ENCODE measurements around the gene STPG2. TPM values are rescaled to one million over a fixed set of nuclear protein-coding genes. Genes with fewer than 3 reads are reported as not detected.

The STPG2 gene
- total RNA-seq, 2 experiments from 2014 or later: not detected

DNA sequence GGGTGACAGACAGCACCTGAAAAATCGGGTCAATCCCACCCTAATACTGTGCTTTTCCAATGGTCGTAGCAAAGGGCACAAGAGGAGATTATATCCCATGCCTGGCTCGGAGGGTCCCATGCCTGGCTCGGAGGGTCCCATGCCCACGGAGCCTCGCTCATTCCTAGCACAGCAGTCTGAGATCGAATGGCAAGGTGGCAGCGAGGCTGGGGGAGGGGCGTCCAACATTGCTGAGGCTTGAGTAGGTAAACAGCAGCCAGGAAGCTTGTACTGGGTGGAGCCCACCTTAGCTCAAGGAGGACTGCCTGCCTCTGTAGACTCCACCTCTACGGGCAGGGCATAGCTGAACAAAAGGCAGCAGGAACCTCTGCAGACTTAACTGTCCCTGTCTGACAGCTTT lies 365.1 kb downstream of the STPG2 start:
- Mint-ChIP-seq H3K27me3 (no peaks in the 10 kb centered on the region), H3K4me1 (no peaks in the 10 kb centered on the region)
- DNase-seq: no peak

DNA sequence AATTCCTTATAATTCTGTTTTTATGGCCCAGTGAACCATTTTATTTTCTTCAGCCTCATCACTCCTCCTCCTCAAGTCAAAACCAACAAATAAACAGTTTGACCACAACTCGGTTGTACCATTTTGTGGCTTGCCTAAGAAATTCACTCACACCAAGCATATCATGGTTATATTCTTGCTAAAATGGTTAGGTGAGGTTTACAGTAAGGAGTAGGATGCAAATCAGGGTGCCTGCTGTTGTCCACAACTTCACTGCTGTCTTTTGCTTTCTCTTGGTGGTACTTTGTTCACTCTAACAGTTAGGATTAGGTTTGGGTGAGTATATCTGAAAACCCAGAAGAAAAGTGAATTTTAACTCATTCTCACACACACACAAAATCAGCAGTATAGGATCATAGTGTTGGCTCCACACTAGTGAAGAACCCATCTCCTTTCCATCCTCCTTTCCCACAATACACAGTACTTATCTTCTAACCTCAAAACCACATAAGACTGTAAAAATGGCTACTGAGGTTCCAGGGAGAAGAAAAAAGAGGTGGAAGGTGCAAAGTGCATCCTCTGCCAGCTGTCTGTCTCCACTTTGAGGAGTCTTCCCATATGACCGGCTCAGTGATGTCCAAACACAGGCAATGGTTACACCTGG lies 368.8 kb downstream of the STPG2 start:
- Mint-ChIP-seq H3K9me3 (peaks cover 6% of the 10 kb centered on the region), H3K27me3 (peaks cover 1% of the 10 kb centered on the region), H3K4me1 (no peaks in the 10 kb centered on the region), H3K36me3 (no peaks in the 10 kb centered on the region), H3K27ac (no peak overlapping the region), H3K4me3 (no peak overlapping the region)
- no peak for ATAC-seq (ENCODE audit: low read depth)
- POLR2A ChIA-PET: no interaction called here
- no peak for DNase-seq

More for the DNA sequence above, 365.1 kb downstream of the STPG2 start:
- no peak for ATAC-seq (ENCODE audit: low read depth)
- H3K27ac Mint-ChIP-seq: no peak overlapping the region
- peaks cover 6% of the 10 kb centered on the region for H3K9me3 Mint-ChIP-seq
- POLR2A ChIA-PET: no interaction called here
- H3K4me3 Mint-ChIP-seq: no peak overlapping the region
- H3K36me3 Mint-ChIP-seq: no peaks in the 10 kb centered on the region

DNA sequence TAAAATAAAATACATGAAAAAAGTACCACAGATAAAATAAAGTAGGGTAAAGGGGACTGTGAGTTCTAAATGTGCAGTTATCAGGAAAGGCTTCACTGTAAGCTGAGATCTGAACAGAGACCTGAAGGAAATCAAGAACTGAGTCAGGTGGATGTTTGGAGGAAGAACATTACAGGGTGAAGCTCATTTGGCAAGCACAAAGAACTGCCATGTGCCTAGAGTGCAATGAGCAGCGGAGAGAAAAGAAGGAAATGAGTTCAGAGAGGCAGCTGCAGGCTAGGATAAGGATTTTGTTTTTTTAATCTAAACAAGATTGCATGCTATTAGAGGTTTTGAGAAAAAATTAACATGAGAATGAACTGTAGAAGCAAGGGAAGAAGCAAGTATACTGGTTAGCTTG lies 373.1 kb downstream of the STPG2 start:
- no peak for ATAC-seq (ENCODE audit: low read depth)
- no peak overlapping the region for H3K27ac Mint-ChIP-seq
- DNase-seq: no peak
- H3K27me3 Mint-ChIP-seq: peaks cover 1% of the 10 kb centered on the region
- no peaks in the 10 kb centered on the region for H3K9me3 Mint-ChIP-seq
- H3K4me3 Mint-ChIP-seq: no peak overlapping the region
- POLR2A ChIA-PET: no interaction called here
- H3K36me3 Mint-ChIP-seq: no peaks in the 10 kb centered on the region
- H3K4me1 Mint-ChIP-seq: no peaks in the 10 kb centered on the region

DNA sequence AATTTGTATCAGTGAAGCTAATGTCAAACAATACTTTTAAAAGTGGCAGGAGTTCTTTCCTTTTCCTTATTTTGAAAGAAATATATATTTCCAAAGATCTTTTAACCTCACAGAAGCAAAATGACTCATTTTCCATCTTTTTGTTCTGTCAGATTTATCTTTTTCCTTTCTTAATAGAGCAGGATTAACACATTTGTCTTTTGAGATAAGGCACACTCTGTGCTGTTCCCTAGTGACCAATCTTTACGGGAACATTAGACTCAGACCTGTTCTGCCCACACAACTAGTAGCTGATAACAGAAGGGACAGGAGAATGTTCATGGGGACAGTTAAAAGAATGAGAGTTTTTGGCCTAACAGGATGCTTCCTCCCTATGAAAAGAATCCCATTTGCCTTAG lies 381.2 kb downstream of the STPG2 start:
- no peak for ATAC-seq (ENCODE audit: low read depth)
- POLR2A ChIA-PET: no interaction called here
- Mint-ChIP-seq H3K9me3 (no peaks in the 10 kb centered on the region), H3K27ac (no peak overlapping the region), H3K4me3 (no peak overlapping the region), H3K4me1 (no peaks in the 10 kb centered on the region), H3K27me3 (no peaks in the 10 kb centered on the region), H3K36me3 (no peaks in the 10 kb centered on the region)
- no peak for DNase-seq

DNA sequence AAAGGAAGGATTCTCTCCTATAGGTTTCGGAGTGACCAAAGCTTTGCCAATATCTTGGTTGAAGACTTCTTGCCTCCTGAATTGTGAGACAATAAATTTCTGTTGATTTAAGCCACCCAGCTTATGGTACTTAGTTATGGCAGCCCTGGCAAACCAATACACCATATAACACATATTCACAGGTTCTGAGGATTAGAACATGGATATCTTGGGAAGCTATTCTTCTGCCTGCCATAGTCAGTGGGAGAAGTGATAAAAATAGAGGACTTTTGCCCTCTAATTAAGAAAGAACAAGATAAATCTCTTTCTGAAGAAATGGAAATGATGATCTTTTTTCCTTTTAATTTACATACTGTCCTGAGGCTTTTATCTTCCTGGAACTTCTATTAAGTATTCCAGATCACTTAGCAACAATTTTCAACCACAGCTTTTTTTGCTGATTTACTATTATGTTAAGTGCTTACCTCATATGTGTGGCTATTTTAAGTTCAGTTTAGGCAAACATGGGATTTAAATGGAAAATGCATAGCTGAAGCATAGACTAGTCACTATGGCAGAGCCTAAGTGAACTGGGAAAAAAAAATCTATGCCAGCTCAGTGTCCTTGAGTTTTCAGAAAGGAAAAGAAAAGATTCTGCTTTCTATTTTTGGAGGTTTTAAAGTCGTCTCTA lies 381.7 kb downstream of the STPG2 start:
- Mint-ChIP-seq H3K4me3 (no peak overlapping the region), H3K9me3 (no peaks in the 10 kb centered on the region), H3K27me3 (no peaks in the 10 kb centered on the region), H3K27ac (no peak overlapping the region), H3K4me1 (no peaks in the 10 kb centered on the region), H3K36me3 (no peaks in the 10 kb centered on the region)
- ATAC-seq (ENCODE audit: low read depth) (no peak), DNase-seq (no peak)
- POLR2A ChIA-PET: no interaction called here

DNA sequence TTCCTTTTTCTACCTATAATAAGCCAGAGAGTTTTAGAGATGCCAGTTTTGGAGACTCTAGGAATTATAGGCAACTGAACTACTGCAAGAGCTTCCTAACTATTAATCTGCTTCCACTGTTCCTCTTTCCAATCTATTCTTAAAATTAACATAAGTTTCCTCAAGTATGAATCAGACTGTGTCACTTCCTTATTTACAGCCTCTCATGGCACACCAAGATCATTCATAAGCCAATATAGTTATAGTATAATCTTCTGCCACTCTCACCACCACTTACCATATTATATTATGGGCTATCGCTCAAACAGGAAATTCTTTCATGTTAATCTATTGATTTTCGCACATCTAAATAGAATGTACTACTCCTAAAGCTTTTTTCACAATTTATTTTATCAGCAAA lies 383.5 kb downstream of the STPG2 start:
- POLR2A ChIA-PET: no interaction called here
- H3K4me3 Mint-ChIP-seq: no peak overlapping the region

DNA sequence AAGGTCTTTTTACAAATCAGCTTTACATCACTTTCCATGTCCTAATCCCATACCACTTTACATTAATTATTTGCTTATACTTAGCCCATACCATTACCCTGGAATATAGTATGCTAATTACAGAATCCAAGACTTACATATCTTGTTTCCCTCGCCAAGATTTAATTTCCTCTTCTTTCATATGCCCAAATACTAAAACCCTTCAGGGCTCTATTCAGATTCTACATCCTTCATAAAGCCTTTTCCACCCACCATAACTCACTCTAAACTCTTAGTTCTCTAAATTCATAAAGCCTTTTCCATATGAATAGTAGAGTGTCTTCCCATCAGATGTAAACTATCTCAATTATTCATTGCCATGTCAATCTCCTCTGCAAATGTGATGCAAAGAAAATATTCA lies 390.7 kb downstream of the STPG2 start:
- DNase-seq: no peak
- Mint-ChIP-seq H3K4me1 (no peaks in the 10 kb centered on the region), H3K27ac (no peak overlapping the region), H3K36me3 (no peaks in the 10 kb centered on the region), H3K9me3 (peaks cover 1% of the 10 kb centered on the region), H3K27me3 (no peaks in the 10 kb centered on the region), H3K4me3 (no peak overlapping the region)
- no peak for ATAC-seq (ENCODE audit: low read depth)
- POLR2A ChIA-PET: no interaction called here

More for the DNA sequence above, 383.5 kb downstream of the STPG2 start:
- no peaks in the 10 kb centered on the region for H3K36me3 Mint-ChIP-seq
- no peak for DNase-seq
- H3K27ac Mint-ChIP-seq: no peak overlapping the region
- H3K4me1 Mint-ChIP-seq: no peaks in the 10 kb centered on the region
- no peaks in the 10 kb centered on the region for H3K27me3 Mint-ChIP-seq
- no peak for ATAC-seq (ENCODE audit: low read depth)
- peaks cover 1% of the 10 kb centered on the region for H3K9me3 Mint-ChIP-seq

DNA sequence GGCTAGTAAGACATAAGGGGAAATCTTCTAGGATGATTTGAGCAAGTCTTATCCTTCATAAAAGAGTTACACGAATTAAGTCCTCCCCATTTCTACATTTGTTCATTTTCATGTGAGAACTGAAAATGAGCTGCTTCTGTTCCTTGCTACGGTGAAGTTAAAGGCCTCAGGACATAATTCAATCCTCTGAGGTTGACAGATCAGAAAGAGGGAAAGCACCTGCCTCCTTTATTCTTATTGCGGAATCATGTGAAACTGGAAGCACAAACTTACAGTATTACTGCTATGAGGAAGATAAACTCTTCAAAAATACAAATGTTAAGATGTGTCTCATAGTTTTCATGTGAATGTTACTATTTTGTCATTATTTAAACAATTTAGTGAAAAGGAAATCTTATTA lies 395.3 kb downstream of the STPG2 start:
- Mint-ChIP-seq H3K4me1 (no peaks in the 10 kb centered on the region), H3K36me3 (no peaks in the 10 kb centered on the region), H3K27ac (no peak overlapping the region), H3K27me3 (no peaks in the 10 kb centered on the region), H3K4me3 (no peak overlapping the region), H3K9me3 (no peaks in the 10 kb centered on the region)
- POLR2A ChIA-PET: no interaction called here
- DNase-seq (no peak), ATAC-seq (ENCODE audit: low read depth) (no peak)

DNA sequence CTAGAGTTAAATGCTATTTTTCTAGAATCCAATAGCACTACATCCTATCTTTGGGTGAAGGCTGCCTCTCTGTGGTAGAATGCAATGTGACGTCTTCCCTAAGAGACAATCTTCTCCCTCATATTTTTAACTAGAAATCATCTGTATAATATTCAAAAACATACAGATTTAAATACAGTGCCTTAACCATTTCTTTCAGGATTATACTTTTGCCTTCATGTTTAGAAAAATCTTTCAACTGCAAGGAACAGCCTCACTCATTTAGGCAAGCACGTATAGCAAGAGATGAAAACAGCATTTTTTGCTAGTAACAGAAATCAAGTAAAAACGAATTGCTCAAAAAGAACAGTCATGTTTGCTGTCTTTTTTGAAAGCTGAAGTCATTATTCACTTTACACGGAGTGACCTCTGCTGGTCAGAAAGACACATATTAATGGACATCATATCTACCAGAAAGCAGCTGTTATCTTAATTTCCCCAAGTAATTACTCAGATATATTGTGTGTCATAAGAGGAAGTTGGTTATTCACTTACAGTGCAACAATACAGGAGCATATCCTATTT lies 422.3 kb downstream of the STPG2 start:
- Mint-ChIP-seq H3K4me1 (no peaks in the 10 kb centered on the region), H3K27me3 (no peaks in the 10 kb centered on the region), H3K4me3 (no peak overlapping the region), H3K9me3 (no peaks in the 10 kb centered on the region), H3K36me3 (no peaks in the 10 kb centered on the region), H3K27ac (no peak overlapping the region)
- ATAC-seq (ENCODE audit: low read depth) (no peak), DNase-seq (no peak)
- POLR2A ChIA-PET: no interaction called here

DNA sequence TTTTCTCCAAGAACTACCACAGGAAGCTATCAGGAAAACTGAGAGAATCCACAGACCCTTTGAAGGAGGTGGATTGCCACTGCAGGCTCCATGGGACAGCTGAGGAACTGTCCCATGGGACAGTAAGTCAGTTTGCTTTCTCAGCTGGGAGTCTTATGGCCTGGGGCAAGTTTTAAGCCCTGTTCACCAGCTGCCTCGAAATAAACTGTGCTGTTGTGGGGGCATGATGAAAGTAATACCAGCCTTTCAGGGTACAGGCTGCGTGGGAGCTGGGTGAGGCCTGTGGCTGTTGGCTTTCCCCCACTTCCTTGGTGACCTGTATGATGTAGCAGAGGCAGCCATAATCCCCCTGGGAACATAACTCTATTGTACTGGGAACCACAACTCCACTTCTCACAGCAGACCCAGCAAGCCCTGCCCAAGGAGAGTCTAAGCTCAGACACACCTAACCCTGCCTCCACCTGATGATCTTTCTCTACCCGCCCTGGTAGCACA lies 452.1 kb downstream of the STPG2 start:
- H3K36me3 Mint-ChIP-seq: no peaks in the 10 kb centered on the region
- ATAC-seq (ENCODE audit: low read depth): no peak
- no peaks in the 10 kb centered on the region for H3K4me1 Mint-ChIP-seq
- H3K27me3 Mint-ChIP-seq: no peaks in the 10 kb centered on the region
- no peak overlapping the region for H3K4me3 Mint-ChIP-seq
- no peak for DNase-seq
- no peak overlapping the region for H3K27ac Mint-ChIP-seq
- H3K9me3 Mint-ChIP-seq: peaks cover 16% of the 10 kb centered on the region
- POLR2A ChIA-PET: no interaction called here

DNA sequence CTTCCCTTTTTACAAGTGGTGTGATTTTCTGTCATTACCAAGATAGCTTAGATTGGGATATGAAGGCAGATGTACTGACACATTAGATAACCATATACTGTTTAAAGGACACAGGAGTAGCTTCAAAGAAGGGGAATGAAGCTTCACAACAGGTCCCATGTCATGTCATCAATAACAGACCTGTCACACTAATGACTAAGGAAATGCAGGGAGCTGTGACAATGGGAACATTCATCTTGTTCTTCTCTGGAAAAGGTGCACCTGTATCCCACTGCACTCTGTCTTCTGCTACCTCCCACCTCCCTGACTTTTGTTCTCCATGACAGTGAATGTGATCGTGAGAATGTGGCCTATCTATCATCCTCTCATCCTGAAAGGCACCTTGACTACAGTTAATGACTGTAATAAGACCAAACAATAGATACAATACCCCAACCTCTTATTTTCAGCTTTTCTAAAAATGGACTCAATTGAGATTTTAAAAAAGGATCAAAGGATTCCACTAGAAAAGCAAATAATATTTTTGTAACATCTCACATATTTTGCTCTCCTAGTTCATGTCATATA lies 472.5 kb downstream of the STPG2 start:
- POLR2A ChIA-PET: no interaction called here
- Mint-ChIP-seq H3K9me3 (peaks cover 3% of the 10 kb centered on the region), H3K27ac (no peak overlapping the region), H3K36me3 (no peaks in the 10 kb centered on the region), H3K4me3 (no peak overlapping the region), H3K4me1 (no peaks in the 10 kb centered on the region), H3K27me3 (no peaks in the 10 kb centered on the region)
- DNase-seq: no peak
- ATAC-seq (ENCODE audit: low read depth): no peak

DNA sequence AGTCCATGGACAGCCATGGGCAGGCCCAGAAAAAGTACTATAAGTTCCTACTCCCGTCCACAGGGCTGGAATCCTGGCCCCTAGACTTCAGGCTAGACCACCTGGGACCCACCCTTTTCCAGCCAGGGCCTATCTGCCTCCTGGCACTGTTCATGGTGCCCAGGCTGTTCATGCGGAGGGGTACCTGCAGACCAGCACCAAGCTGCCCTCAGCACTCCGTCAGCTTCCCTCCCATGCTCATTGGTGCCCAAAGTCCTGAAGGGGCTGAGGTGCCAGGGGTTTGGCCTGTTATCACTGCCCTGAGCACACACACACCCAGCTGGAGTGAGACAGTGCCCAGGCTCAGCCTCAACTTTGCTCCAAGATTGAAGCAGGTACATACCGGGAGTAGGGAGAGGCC lies 477.7 kb downstream of the STPG2 start:
- no peaks in the 10 kb centered on the region for H3K27me3 Mint-ChIP-seq
- no peak overlapping the region for H3K4me3 Mint-ChIP-seq
- ATAC-seq (ENCODE audit: low read depth) (no peak), DNase-seq (no peak)
- H3K9me3 Mint-ChIP-seq: peaks cover 1% of the 10 kb centered on the region
- H3K27ac Mint-ChIP-seq: no peak overlapping the region
- POLR2A ChIA-PET: no interaction called here
- no peaks in the 10 kb centered on the region for H3K4me1 Mint-ChIP-seq
- H3K36me3 Mint-ChIP-seq: no peaks in the 10 kb centered on the region

DNA sequence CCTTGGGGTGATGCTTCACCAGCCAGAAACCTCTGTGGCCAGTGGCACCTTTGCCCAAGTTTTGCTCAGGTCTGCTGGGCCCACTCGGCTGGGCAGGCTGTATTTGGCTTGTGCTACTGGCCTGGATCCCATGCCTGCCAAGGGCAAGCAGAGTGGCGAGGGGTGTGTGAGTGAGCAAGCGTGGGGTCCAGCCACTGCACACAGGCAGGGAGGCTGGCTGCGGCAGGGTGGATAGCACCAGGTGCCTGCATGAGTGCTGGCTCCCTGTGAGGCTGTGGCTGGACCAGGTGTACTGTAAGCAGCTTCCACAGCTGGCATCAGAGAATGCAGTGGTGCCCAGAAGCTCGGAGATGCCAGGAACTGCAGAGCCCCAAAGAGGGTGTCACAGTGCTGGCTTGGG lies 478.5 kb downstream of the STPG2 start:
- Mint-ChIP-seq H3K36me3 (no peaks in the 10 kb centered on the region), H3K9me3 (peaks cover 1% of the 10 kb centered on the region), H3K27me3 (no peaks in the 10 kb centered on the region), H3K4me1 (no peaks in the 10 kb centered on the region), H3K4me3 (no peak overlapping the region), H3K27ac (no peak overlapping the region)
- POLR2A ChIA-PET: no interaction called here
- DNase-seq: no peak
- no peak for ATAC-seq (ENCODE audit: low read depth)

DNA sequence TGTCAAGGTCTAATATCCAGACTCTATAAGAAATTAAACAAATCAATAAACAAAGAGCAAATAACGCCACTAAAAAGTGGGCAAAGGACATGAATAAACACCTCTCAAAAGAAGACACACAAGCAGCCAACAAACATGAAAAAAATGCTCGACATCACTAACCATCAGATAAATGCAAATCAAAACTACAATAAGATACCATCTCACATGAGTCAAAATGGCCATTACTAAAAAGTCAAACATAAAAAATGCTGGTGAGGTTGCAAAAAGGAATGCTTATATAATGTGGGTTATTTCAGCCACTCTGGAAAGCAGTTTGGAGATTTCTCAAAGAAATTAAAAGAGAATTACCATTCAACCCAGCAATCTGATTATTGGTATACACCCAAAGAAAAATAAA lies 481.1 kb downstream of the STPG2 start:
- POLR2A ChIA-PET: no interaction called here
- peaks cover 1% of the 10 kb centered on the region for H3K9me3 Mint-ChIP-seq
- no peaks in the 10 kb centered on the region for H3K27me3 Mint-ChIP-seq
- no peaks in the 10 kb centered on the region for H3K4me1 Mint-ChIP-seq
- H3K36me3 Mint-ChIP-seq: no peaks in the 10 kb centered on the region
- ATAC-seq (ENCODE audit: low read depth) (no peak), DNase-seq (no peak)
- no peak overlapping the region for H3K27ac Mint-ChIP-seq
- no peak overlapping the region for H3K4me3 Mint-ChIP-seq

All from activated naive CD8-positive, alpha-beta T cell treated with anti-CD3 and anti-CD28 coated beads, Interleukin-2, amount 10 ng/mL, durations not matched to agents 7 days and 5 days (primary cell).